ENCODE data around the gene CLEC10A. TPM values are rescaled to one million over a fixed set of nuclear protein-coding genes. Genes with fewer than 3 reads are reported as not detected.

CLEC10A gene
- total RNA-seq, 1 experiment from 2014 or later, result not detected

GRCh38 chr17:7064261-7064660, 15.8 kb downstream of the CLEC10A start:
- Mint-ChIP-seq H3K27ac (ENCODE audit: low read depth, unreplicated experiment) (no peak overlapping the region), H3K27me3 (ENCODE audit: insufficient read depth, unreplicated experiment) (no peaks in the 10 kb centered on the region), H3K4me1 (ENCODE audit: insufficient read depth, unreplicated experiment) (peaks cover 20% of the 10 kb centered on the region), H3K36me3 (ENCODE audit: insufficient read depth, unreplicated experiment) (peaks cover 6% of the 10 kb centered on the region), H3K9me3 (ENCODE audit: unreplicated experiment) (peaks cover 14% of the 10 kb centered on the region), H3K4me3 (ENCODE audit: unreplicated experiment) (no peak overlapping the region)
- intact Hi-C loops (cut with micrococcal nuclease), result no loop called here
- no peak for TF ChIP-seq CTCF (IDR thresholded peaks at IDR 0.05; ENCODE audit: unreplicated experiment)
- POLR2A ChIA-PET, result interaction anchor here (0.7 kb wide), 1 partner anchor 234 kb away, joined by 3 read pairs; no protein-coding TSS in a partner anchor
- CTCF ChIA-PET, result interaction anchor here (2.1 kb wide), 1 partner anchor 73 kb away, joined by 8 read pairs; no protein-coding TSS in a partner anchor
- no peak for DNase-seq (ENCODE audit: unreplicated experiment)
- BruUV-seq (replicated peaks), result no TSS peak

GRCh38 chr17:7063518-7064094, 16.4 kb downstream of the CLEC10A start:
- intact Hi-C loops (cut with micrococcal nuclease), result no loop called here
- Mint-ChIP-seq H3K27me3 (ENCODE audit: insufficient read depth, unreplicated experiment) (no peaks in the 10 kb centered on the region), H3K4me3 (ENCODE audit: unreplicated experiment) (no peak overlapping the region), H3K27ac (ENCODE audit: low read depth, unreplicated experiment) (no peak overlapping the region), H3K4me1 (ENCODE audit: insufficient read depth, unreplicated experiment) (peaks cover 27% of the 10 kb centered on the region), H3K36me3 (ENCODE audit: insufficient read depth, unreplicated experiment) (peaks cover 6% of the 10 kb centered on the region), H3K9me3 (ENCODE audit: unreplicated experiment) (peaks cover 7% of the 10 kb centered on the region)
- TF ChIP-seq CTCF (IDR thresholded peaks at IDR 0.05; ENCODE audit: unreplicated experiment), result no peak
- CTCF ChIA-PET, result interaction anchor here (2.1 to 2.3 kb wide), 2 partner anchors 11 to 73 kb away, joined by 8 to 14 read pairs; no protein-coding TSS in a partner anchor
- no peak for DNase-seq (ENCODE audit: unreplicated experiment)
- POLR2A ChIA-PET, result interaction anchor here (0.7 to 1.0 kb wide), 2 partner anchors 19 to 234 kb away, joined by 3 read pairs; no protein-coding TSS in a partner anchor
- no TSS peak for BruUV-seq (replicated peaks)

GRCh38 chr17:7060165-7060891, 19.7 kb downstream of the CLEC10A start:
- Mint-ChIP-seq H3K36me3 (ENCODE audit: insufficient read depth, unreplicated experiment) (no peaks in the 10 kb centered on the region), H3K9me3 (ENCODE audit: unreplicated experiment) (no peaks in the 10 kb centered on the region), H3K27ac (ENCODE audit: low read depth, unreplicated experiment) (peak overlapping the region; percentile 92), H3K4me3 (ENCODE audit: unreplicated experiment) (peak overlapping the region; percentile 61), H3K27me3 (ENCODE audit: insufficient read depth, unreplicated experiment) (no peaks in the 10 kb centered on the region), H3K4me1 (ENCODE audit: insufficient read depth, unreplicated experiment) (peaks cover 28% of the 10 kb centered on the region)
- ChIA-PET CTCF (interaction anchor here (0.7 to 2.5 kb wide), 4 partner anchors 15 to 149 kb away, joined by 3 to 22 read pairs (median 3); no protein-coding TSS in a partner anchor), POLR2A (interaction anchor here (0.7 to 1.8 kb wide), 2 partner anchors 9 to 24 kb away, joined by 3 to 7 read pairs; partner anchors contain the start of gene SLC16A13)
- no peak for TF ChIP-seq CTCF (IDR thresholded peaks at IDR 0.05; ENCODE audit: unreplicated experiment)
- no TSS peak for BruUV-seq (replicated peaks)
- peak; percentile 90 for DNase-seq (ENCODE audit: unreplicated experiment)
- intact Hi-C loops (cut with micrococcal nuclease), result no loop called here

GRCh38 chr17:7058831-7059447, 21.1 kb downstream of the CLEC10A start:
- BruUV-seq (replicated peaks), result no TSS peak
- TF ChIP-seq CTCF (IDR thresholded peaks at IDR 0.05; ENCODE audit: unreplicated experiment), result no peak
- no peak overlapping the region for H3K4me3 Mint-ChIP-seq (ENCODE audit: unreplicated experiment)
- peak; percentile 32 for DNase-seq (ENCODE audit: unreplicated experiment)
- peak overlapping the region; percentile 25 for H3K27ac Mint-ChIP-seq (ENCODE audit: low read depth, unreplicated experiment)
- no peaks in the 10 kb centered on the region for H3K27me3 Mint-ChIP-seq (ENCODE audit: insufficient read depth, unreplicated experiment)
- H3K36me3 Mint-ChIP-seq (ENCODE audit: insufficient read depth, unreplicated experiment), result no peaks in the 10 kb centered on the region
- H3K9me3 Mint-ChIP-seq (ENCODE audit: unreplicated experiment), result no peaks in the 10 kb centered on the region
- intact Hi-C loops (cut with micrococcal nuclease), result no loop called here
- POLR2A ChIA-PET, result no interaction called here
- CTCF ChIA-PET, result interaction anchor here (0.6 to 2.6 kb wide), 4 partner anchors 13 to 77 kb away, joined by 3 to 22 read pairs (median 8); no protein-coding TSS in a partner anchor
- peaks cover 25% of the 10 kb centered on the region for H3K4me1 Mint-ChIP-seq (ENCODE audit: insufficient read depth, unreplicated experiment)

All from MCF 10A (cell line).